ENCODE results near the gene PCDHB8.
"Not testable (repeated sequence)": the region's sequence is repeated elsewhere in the genome, so short reads cannot be mapped to it uniquely, and the experiment has no call there.

GRCh38 chr5:141215504-141215903, 37.9 kb downstream of the PCDHB8 start:
- TF ChIP-seq, protein P1, sequence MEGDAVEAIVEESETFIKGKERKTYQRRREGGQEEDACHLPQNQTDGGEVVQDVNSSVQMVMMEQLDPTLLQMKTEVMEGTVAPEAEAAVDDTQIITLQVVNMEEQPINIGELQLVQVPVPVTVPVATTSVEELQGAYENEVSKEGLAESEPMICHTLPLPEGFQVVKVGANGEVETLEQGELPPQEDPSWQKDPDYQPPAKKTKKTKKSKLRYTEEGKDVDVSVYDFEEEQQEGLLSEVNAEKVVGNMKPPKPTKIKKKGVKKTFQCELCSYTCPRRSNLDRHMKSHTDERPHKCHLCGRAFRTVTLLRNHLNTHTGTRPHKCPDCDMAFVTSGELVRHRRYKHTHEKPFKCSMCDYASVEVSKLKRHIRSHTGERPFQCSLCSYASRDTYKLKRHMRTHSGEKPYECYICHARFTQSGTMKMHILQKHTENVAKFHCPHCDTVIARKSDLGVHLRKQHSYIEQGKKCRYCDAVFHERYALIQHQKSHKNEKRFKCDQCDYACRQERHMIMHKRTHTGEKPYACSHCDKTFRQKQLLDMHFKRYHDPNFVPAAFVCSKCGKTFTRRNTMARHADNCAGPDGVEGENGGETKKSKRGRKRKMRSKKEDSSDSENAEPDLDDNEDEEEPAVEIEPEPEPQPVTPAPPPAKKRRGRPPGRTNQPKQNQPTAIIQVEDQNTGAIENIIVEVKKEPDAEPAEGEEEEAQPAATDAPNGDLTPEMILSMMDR (IDR thresholded peaks at IDR 0.05; ENCODE audit: low read depth, low read length) = not testable (repeated sequence)
- not testable (repeated sequence) for TF ChIP-seq EZH2phosphoT487 (IDR thresholded peaks at IDR 0.05; ENCODE audit: low read depth)

All from OCI-LY3 (cell line).